Breast epithelium (tissue), 3 donors: Measurements from ENCODE around the gene ZNF845.

Experiments used
- POLR2A ChIP-seq: fragments of 450-650 bp; IDR thresholded peaks from one replicate; pipeline ENCODE4 v1.6.1; 2016; ENCODE audit warnings: antibody characterized with exemption, mild to moderate bottlenecking, moderate library complexity
- POLR2AphosphoS5 ChIP-seq, 3 donors: sonication (generic); formaldehyde crosslinking; IDR thresholded peaks; one replicate each; pipeline ENCODE4 v1.6.1; 2017; ENCODE audit warnings: antibody characterized with exemption in 3 of 3
- TF ChIP-seq, protein P1 (sequence below), 3 donors: fragments of 450-650 bp; IDR thresholded peaks; one replicate each; pipeline ENCODE4 v1.5.1; 2016 to 2017; ENCODE audit warnings: antibody characterized with exemption in 3 of 3, mild to moderate bottlenecking in 3 of 3, moderate library complexity in 3 of 3

GRCh38 chr19:53394522-53394973, 61.0 kb downstream of the ZNF845 start:
- TF ChIP-seq, protein P1, sequence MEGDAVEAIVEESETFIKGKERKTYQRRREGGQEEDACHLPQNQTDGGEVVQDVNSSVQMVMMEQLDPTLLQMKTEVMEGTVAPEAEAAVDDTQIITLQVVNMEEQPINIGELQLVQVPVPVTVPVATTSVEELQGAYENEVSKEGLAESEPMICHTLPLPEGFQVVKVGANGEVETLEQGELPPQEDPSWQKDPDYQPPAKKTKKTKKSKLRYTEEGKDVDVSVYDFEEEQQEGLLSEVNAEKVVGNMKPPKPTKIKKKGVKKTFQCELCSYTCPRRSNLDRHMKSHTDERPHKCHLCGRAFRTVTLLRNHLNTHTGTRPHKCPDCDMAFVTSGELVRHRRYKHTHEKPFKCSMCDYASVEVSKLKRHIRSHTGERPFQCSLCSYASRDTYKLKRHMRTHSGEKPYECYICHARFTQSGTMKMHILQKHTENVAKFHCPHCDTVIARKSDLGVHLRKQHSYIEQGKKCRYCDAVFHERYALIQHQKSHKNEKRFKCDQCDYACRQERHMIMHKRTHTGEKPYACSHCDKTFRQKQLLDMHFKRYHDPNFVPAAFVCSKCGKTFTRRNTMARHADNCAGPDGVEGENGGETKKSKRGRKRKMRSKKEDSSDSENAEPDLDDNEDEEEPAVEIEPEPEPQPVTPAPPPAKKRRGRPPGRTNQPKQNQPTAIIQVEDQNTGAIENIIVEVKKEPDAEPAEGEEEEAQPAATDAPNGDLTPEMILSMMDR (IDR thresholded peaks at IDR 0.05) = no peak
- TF ChIP-seq POLR2A = no peak
- no peak for TF ChIP-seq POLR2AphosphoS5 (IDR thresholded peaks at IDR 0.05)
